AG04450 (cell line): ENCODE measurements around the gene TMEM150B. TPM values are rescaled to one million over a fixed set of nuclear protein-coding genes. Genes with fewer than 3 reads are reported as not detected.

Experiments used
- CTCF ChIA-PET: fragments of 300-600, 350-600 bp; formaldehyde crosslinking; extraction: SDS; loops from one replicate; lab custom pipeline; 2022; ENCODE audit warnings: antibody characterized with exemption, inconsistent platforms; lab: Charles Lee
- POLR2A ChIA-PET: fragments of 350-600 bp; formaldehyde crosslinking; extraction: SDS; loops from one replicate; lab custom pipeline; 2021; ENCODE audit warnings: antibody characterized with exemption, inconsistent platforms; lab: Yijun Ruan, JAX
- DNase-seq: peaks from one replicate; pipeline ENCODE4 v3.0.0-alpha.2; 2011; ENCODE audit warnings: low read depth, low spot score
- H3K27ac ChIP-seq: one replicate; pipeline ENCODE4 v1.5.1; 2012; ENCODE audit warnings: low read depth, low read length, control low read depth
- H3K27me3 ChIP-seq: one replicate; pipeline ENCODE4 v1.6.0; 2012; ENCODE audit warnings: low read length; ENCODE audit not compliant: control insufficient read depth, insufficient read depth
- H3K4me3 ChIP-seq: 2 replicates; pipeline ENCODE4 v1.5.1; 2011; ENCODE audit warnings: mild to moderate bottlenecking, low read depth, low read length, control low read depth
- H3K9me3 ChIP-seq: 2 replicates; pipeline ENCODE4 v1.5.1; 2012; ENCODE audit warnings: low read length; ENCODE audit not compliant: control insufficient read depth, insufficient read depth
- polyA plus RNA-seq: library from polyadenylated mRNA; depleted of rRNA; stranded (reverse); fragments of >200 nt; gene quantifications from 2 replicates; pipeline ENCODE4 v1.2.3, GENCODE V29; 2011
- TF ChIP-seq, protein P1 (sequence below): IDR thresholded peaks from 2 replicates; pipeline ENCODE4 v1.5.1; 2011; ENCODE audit warnings: low read depth, low read length, control low read depth, inconsistent platforms

Gene TMEM150B
- polyA plus RNA-seq, 1 experiment, result not detected

DNA sequence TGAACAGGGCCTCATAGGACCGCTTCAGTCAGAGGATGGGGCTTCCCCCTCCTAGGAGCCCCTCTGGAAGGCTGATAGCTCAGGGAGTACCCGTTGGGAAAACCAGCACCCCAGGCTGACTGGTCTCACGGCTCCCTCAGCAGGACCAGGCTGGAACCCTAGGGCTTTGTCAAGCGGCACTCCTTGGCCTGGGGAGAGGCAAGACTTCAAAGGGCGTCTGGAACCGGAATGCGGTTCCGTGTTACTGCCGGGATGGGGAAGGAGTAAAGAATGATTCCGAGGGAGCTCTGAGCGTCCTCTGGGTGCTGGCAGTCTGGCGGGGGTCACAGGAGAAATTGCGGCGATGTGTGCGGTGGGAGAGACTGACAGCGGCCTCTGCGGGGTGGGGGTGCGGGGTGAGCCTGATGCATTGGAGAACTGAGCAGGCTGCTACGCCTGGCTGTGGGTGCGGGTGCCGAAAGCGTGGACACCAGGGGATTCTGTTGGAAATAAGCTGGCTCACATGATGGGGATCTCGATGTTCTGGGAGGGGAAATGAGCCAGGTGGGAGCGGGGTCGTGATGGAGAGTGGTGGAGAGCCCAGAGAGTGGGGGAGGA lies 27.5 kb upstream of the TMEM150B start:
- H3K27me3 ChIP-seq, result peaks cover 24% of the 10 kb centered on the region
- POLR2A ChIA-PET, result interaction anchor here (0.9 kb wide), 1 partner anchor 11 kb away, joined by 5 read pairs; the partner anchor contains the start of gene GARIN5B
- no peak for DNase-seq
- no peak overlapping the region for H3K4me3 ChIP-seq
- H3K9me3 ChIP-seq, result no peaks in the 10 kb centered on the region; the same call in 1 of the 2 replicates
- no peak overlapping the region for H3K27ac ChIP-seq
- TF ChIP-seq, protein P1, sequence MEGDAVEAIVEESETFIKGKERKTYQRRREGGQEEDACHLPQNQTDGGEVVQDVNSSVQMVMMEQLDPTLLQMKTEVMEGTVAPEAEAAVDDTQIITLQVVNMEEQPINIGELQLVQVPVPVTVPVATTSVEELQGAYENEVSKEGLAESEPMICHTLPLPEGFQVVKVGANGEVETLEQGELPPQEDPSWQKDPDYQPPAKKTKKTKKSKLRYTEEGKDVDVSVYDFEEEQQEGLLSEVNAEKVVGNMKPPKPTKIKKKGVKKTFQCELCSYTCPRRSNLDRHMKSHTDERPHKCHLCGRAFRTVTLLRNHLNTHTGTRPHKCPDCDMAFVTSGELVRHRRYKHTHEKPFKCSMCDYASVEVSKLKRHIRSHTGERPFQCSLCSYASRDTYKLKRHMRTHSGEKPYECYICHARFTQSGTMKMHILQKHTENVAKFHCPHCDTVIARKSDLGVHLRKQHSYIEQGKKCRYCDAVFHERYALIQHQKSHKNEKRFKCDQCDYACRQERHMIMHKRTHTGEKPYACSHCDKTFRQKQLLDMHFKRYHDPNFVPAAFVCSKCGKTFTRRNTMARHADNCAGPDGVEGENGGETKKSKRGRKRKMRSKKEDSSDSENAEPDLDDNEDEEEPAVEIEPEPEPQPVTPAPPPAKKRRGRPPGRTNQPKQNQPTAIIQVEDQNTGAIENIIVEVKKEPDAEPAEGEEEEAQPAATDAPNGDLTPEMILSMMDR, result no peak
- CTCF ChIA-PET, result interaction anchor here (1.2 kb wide), 1 partner anchor 61 kb away, joined by 3 read pairs; no protein-coding TSS in a partner anchor

DNA sequence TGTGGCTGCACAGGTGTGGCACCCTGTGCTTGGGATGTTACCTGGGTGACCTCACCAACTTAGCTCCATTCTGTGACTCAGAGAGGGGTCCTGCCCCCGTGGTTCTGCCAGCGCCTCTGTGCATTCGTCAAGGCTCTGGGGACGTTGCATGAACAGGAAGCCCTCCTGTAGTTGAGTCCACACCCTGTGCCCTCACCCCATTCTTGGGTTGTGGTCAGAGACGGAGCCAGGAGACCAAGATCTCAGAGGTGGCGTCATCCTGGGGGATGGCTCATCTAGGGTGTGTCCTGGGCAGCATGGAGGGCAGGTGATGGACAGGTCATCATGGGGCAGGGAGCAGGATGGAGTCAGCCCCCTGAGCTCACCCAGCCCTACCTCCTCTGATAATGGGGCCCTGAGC lies 26.9 kb upstream of the TMEM150B start:
- Histone ChIP-seq H3K27me3 (peaks cover 24% of the 10 kb centered on the region), H3K27ac (no peak overlapping the region), H3K9me3 (no peaks in the 10 kb centered on the region; the same call in 1 of the 2 replicates), H3K4me3 (no peak overlapping the region)
- POLR2A ChIA-PET, result interaction anchor here (0.9 kb wide), 1 partner anchor 11 kb away, joined by 5 read pairs; the partner anchor contains the start of gene GARIN5B
- TF ChIP-seq, protein P1, result no peak
- CTCF ChIA-PET, result no interaction called here
- no peak for DNase-seq

DNA sequence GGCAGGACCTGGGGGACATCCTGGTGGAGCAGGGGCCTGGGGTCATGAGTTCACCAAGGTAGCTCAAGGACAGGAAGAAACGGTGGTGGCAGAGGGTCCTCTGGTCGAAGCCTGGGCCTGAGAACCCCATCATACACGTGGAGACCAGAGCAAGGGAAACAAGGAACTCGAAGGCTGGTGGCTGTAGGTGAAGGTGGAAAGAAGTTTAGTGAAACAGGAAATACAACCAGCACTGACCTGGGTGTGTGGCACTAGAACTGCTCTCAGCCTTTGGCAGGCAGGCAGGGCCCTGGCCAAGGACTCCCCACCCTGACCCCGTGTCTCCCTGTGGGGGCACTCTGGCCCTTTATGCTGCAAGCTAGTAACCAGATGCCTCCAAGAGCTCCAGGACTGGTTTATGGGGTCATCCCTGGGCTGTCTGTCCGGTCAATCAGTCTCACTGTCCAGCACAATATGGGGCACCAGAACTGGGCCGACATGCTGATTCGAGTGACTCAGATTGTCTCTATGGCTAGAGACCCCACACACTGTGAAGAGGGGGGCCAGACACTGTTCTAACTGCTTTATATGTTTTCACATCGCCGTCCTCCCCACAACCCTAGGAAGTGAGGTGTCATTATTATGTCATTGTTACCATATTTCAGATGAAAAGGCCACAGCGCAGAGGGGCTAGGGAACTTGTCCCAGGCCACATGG lies 25.6 kb upstream of the TMEM150B start:
- Histone ChIP-seq H3K4me3 (no peak overlapping the region), H3K27ac (no peak overlapping the region), H3K9me3 (no peaks in the 10 kb centered on the region; the same call in 1 of the 2 replicates), H3K27me3 (peaks cover 22% of the 10 kb centered on the region)
- DNase-seq, result no peak
- CTCF ChIA-PET, result no interaction called here
- POLR2A ChIA-PET, result no interaction called here
- TF ChIP-seq, protein P1, result no peak

DNA sequence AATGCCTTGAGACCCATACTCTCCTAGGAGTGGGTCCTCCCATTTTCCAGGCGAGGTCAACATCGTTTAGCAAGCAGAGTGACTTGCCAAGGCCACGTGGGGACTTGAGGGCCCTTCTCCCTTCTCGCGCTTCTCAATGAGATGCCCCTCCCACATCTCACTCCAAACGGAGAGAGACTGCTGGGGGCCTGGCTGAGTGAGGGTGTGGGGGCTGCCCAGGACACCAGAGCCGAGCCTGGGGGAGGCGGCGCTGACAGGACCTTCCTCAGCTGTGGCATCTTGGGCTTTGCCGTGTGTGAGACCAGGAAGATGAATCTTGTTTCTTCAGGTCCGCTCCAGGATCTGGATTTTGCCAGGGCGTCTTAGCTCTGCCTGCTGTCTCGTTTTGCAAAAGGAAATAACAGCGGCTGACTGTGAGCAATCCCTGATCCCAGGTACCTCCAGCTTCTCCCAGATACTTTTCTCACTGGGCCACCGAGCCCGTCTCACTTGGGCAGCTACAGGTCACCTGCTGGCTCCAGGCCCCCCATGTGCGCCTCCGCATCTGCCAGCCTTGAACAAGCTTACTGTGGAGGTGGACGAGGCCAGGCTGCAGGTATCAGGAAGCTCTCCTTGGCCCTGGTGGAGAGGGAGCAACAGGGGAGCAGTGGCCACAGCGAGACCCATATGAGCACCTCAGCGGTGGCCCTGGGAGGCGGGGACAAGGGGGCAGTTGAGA lies 23.3 kb upstream of the TMEM150B start:
- TF ChIP-seq, protein P1, result no peak
- Histone ChIP-seq H3K9me3 (no peaks in the 10 kb centered on the region; the same call in 1 of the 2 replicates), H3K4me3 (no peak overlapping the region), H3K27ac (no peak overlapping the region), H3K27me3 (peaks cover 16% of the 10 kb centered on the region)
- ChIA-PET CTCF (interaction anchor here (1.3 kb wide), 2 partner anchors 9 kb away, joined by 4 to 6 read pairs; partner anchors contain the start of gene KMT5C), POLR2A (interaction anchor here (0.8 kb wide), 1 partner anchor 9 kb away, joined by 3 read pairs; no protein-coding TSS in a partner anchor)
- no peak for DNase-seq
